ENCODE measurements around the gene RP9.

Gene RP9

DNA sequence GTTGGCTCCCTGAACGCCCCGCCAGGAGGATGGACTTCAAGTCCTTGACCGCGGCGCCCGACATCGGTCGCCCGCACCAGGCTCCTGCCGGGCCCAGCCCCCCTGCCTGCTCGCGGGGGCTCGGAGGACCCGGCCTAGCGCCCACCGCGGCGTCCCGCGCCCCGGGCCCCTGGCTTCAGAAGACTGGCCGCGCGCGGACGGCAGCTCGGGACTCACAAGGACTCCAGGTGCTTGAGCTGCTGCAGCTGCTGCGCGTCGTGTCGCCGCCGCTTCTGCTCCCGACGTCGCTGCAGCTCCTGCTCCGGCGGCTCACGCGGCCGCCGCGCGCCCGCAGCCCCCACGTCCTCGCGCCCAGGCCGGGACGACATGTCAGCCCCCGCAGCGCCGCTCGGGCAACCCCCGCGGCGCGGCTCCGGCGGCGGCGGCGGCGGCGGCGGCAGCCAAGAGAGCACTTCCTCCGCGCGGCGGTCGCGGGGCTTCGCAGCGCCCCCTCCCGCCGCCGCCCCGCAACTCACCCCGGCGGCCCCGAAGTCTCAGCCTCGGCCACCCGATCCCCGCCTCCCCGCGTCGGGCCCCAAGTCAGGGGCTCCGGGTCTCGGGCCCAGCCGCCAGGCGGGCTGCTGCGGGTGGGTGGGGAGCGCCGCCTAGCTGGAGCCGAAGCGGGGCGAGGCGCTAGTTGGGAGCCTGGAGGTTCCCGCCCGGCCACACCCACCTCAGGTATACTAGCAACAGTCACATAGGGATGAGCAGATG is at the start of gene RP9:
RP9 (minus strand) TSS at position 400 of the 753 bp plus-strand sequence; CDS start at position 368, 32 bp downstream.
- H3K4me1 Mint-ChIP-seq = peaks cover 41% of the 10 kb centered on the region
- no peaks in the 10 kb centered on the region for H3K9me3 Mint-ChIP-seq
- H3K27me3 Mint-ChIP-seq = no peaks in the 10 kb centered on the region
- peak within 1 kb of the TSS; percentile 92 for H3K4me3 Mint-ChIP-seq
- peak within 1 kb of the TSS; percentile 93 for H3K27ac Mint-ChIP-seq
- peak; percentile 94 for ATAC-seq
- H3K36me3 Mint-ChIP-seq = peaks cover 1% of the 10 kb centered on the region

DNA sequence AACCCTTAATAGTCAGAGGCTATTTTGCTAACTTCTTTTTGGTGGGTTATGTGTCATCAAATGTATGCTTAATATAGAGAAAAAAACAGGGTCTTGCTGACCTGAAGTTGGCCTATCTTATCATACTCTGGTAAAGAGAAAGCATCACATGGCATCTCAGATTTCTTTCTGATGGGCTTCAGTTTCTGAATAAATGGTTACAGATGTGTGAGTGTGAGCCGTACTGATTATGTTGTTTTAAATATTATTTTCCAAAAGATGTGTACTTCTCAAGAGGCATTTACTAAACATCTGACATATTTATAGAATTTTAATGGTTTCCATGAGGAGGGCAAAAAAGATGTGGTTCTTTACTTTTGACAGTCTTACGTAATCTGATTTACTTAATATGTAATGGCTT is 48.6 kb upstream of the RP9 start:
- Mint-ChIP-seq H3K9me3 (no peaks in the 10 kb centered on the region), H3K4me3 (no peak overlapping the region), H3K36me3 (peaks cover 46% of the 10 kb centered on the region), H3K4me1 (peaks cover 13% of the 10 kb centered on the region), H3K27me3 (no peaks in the 10 kb centered on the region), H3K27ac (no peak overlapping the region)
- no peak for ATAC-seq

GRCh38 chr7:33157311-33157710 is 48.1 kb upstream of the RP9 start:
- Mint-ChIP-seq H3K27me3 (no peaks in the 10 kb centered on the region), H3K9me3 (no peaks in the 10 kb centered on the region), H3K27ac (no peak overlapping the region), H3K36me3 (peaks cover 42% of the 10 kb centered on the region), H3K4me3 (no peak overlapping the region), H3K4me1 (peaks cover 13% of the 10 kb centered on the region)
- no peak for ATAC-seq

GRCh38 chr7:33156441-33156840 is 47.2 kb upstream of the RP9 start:
- Mint-ChIP-seq H3K4me3 (no peak overlapping the region), H3K27me3 (no peaks in the 10 kb centered on the region), H3K9me3 (no peaks in the 10 kb centered on the region), H3K4me1 (peaks cover 13% of the 10 kb centered on the region), H3K36me3 (peaks cover 33% of the 10 kb centered on the region), H3K27ac (no peak overlapping the region)
- ATAC-seq = no peak

- ATAC-seq = no peak
- no peak overlapping the region for H3K27ac Mint-ChIP-seq
- no peak overlapping the region for H3K4me3 Mint-ChIP-seq
- no peaks in the 10 kb centered on the region for H3K9me3 Mint-ChIP-seq
- no peaks in the 10 kb centered on the region for H3K27me3 Mint-ChIP-seq
- peaks cover 13% of the 10 kb centered on the region for H3K4me1 Mint-ChIP-seq
- H3K36me3 Mint-ChIP-seq = peaks cover 30% of the 10 kb centered on the region
Observed at GRCh38 chr7:33155811-33156210, 46.6 kb upstream of the RP9 start.

DNA sequence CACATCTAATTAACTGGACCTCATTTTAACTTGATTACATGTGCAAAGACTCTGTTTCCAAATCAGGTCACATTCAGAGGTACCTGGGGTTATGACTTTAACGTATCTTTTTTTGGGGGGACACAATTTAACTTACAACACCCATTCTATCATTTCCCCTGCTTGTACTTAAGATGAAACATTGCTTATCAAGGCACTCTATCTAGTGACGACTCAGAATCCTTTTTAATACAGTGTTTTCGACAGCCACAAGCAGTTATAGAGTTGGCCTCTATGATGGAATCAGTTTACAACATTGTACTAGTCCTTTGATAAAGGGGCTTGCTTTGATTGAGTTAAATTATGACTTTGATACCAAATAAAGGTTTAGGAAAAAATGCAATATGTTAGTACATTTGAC is 42.9 kb upstream of the RP9 start:
- Mint-ChIP-seq H3K4me1 (peaks cover 9% of the 10 kb centered on the region), H3K36me3 (peaks cover 29% of the 10 kb centered on the region), H3K9me3 (no peaks in the 10 kb centered on the region), H3K27ac (no peak overlapping the region), H3K4me3 (no peak overlapping the region), H3K27me3 (no peaks in the 10 kb centered on the region)
- no peak for ATAC-seq

DNA sequence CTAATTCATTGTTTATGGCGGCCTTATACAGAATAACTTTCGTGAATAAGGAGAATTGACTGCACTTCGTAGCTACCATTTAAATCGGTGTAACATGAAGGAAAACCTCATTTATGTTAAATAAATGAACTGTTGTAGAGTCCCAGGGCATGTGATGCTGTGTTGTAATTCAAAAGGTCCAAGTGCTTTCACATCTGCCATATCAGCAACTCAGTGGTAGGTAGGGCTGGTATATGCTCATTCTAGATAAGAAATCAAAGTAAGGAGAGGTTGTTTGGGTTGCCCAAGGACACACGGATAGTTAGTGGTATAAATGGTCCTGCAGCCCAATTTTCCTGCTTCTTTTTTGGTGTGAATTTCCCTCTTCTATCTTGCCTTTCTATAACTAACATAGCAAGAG is 36.0 kb upstream of the RP9 start:
- Mint-ChIP-seq H3K9me3 (peaks cover 4% of the 10 kb centered on the region), H3K36me3 (peaks cover 31% of the 10 kb centered on the region), H3K27ac (no peak overlapping the region), H3K4me1 (peaks cover 5% of the 10 kb centered on the region), H3K27me3 (no peaks in the 10 kb centered on the region), H3K4me3 (no peak overlapping the region)
- ATAC-seq = no peak

DNA sequence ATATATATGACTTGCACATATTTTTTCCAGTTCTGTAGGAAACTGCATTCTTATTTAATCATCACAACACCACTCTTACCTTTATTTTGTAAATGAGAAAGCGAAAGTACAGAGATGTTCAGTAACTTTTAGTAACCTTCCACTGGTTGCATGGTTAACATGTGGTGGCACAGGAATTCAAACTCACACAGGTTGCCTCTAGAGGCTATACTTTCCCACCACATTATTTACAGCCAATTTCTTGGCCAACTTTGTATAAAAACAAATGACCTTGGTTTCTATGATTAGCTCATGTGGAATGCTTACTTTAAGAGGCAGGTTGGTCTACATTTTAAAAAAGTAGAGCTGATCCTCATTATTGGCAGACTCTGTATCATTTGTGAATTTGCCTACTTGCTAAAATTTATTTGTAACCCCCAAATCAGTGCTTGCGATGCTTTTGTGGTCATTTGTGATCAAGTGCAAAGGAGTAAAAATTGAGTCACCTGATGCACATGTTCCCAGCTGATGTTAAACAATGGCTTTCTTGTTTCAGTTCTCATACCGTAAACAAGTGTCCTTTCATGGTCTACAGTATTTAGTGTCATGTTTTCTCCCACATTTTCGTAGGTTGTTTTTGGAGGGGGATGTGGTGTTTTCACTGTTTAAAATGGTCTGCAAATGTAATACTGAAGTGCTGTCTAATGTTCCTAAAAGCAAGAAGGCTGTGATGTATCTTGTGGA is 35.0 kb upstream of the RP9 start:
- Mint-ChIP-seq H3K27ac (no peak overlapping the region), H3K4me3 (no peak overlapping the region), H3K36me3 (peaks cover 33% of the 10 kb centered on the region), H3K4me1 (peaks cover 5% of the 10 kb centered on the region), H3K9me3 (peaks cover 5% of the 10 kb centered on the region), H3K27me3 (no peaks in the 10 kb centered on the region)
- ATAC-seq = no peak

DNA sequence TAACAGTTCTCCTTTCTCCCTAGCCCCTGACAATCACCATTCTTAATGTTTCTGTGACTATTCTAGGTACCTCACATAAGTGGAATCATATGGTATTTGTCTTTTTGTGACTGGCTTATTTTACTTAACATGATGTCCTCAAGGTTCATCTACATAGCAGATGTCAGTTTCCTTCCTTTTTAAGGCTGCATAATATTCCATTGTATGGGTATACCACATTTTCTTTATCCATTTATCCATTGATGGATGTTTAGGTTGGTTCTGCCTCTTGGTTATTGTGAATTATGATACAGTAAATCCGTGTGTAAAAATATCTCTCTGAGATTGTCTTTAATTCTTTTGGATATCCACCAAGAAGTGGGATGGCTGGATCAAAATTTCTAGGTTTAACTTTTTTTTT is 33.4 kb upstream of the RP9 start:
- peaks cover 26% of the 10 kb centered on the region for H3K36me3 Mint-ChIP-seq
- no peak overlapping the region for H3K27ac Mint-ChIP-seq
- no peaks in the 10 kb centered on the region for H3K27me3 Mint-ChIP-seq
- no peak for ATAC-seq
- H3K4me3 Mint-ChIP-seq = no peak overlapping the region
- H3K9me3 Mint-ChIP-seq = peaks cover 5% of the 10 kb centered on the region
- H3K4me1 Mint-ChIP-seq = peaks cover 5% of the 10 kb centered on the region

- Mint-ChIP-seq H3K4me3 (no peak overlapping the region), H3K36me3 (peaks cover 31% of the 10 kb centered on the region), H3K9me3 (peaks cover 8% of the 10 kb centered on the region), H3K27ac (no peak overlapping the region), H3K27me3 (no peaks in the 10 kb centered on the region), H3K4me1 (peaks cover 6% of the 10 kb centered on the region)
- no peak for ATAC-seq
Observed at GRCh38 chr7:33137103-33137502, 27.9 kb upstream of the RP9 start.

DNA sequence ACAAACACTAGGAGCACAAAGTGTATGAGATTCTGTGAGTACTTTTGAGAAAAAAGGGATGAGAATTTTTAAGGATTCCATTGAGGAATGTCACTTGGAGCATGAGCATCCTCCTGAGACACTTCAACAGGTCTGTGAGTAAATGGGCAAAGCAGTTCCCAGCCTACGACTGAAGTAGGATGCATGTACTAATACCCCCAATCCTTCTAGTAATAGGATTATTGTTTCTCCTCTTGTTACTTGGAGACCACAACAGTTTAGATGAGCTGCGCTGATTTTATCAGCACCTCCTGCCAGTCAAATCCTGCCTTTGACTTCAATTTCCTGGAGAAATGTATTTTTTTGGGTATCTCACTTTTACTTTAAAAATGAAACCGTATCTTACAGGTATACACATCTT is 21.0 kb upstream of the RP9 start:
- no peaks in the 10 kb centered on the region for H3K9me3 Mint-ChIP-seq
- peak overlapping the region; percentile 79 for H3K27ac Mint-ChIP-seq
- peak overlapping the region; percentile 91 for H3K4me3 Mint-ChIP-seq
- ATAC-seq = no peak
- H3K27me3 Mint-ChIP-seq = no peaks in the 10 kb centered on the region
- H3K4me1 Mint-ChIP-seq = peaks cover 22% of the 10 kb centered on the region
- peaks cover 10% of the 10 kb centered on the region for H3K36me3 Mint-ChIP-seq

GRCh38 chr7:33129806-33130153 is 20.6 kb upstream of the RP9 start:
- no peaks in the 10 kb centered on the region for H3K27me3 Mint-ChIP-seq
- no peak for ATAC-seq
- no peaks in the 10 kb centered on the region for H3K9me3 Mint-ChIP-seq
- H3K27ac Mint-ChIP-seq = peak overlapping the region; percentile 79
- peaks cover 6% of the 10 kb centered on the region for H3K36me3 Mint-ChIP-seq
- H3K4me3 Mint-ChIP-seq = peak overlapping the region; percentile 91
- H3K4me1 Mint-ChIP-seq = peaks cover 22% of the 10 kb centered on the region

GRCh38 chr7:33128990-33129805 is 20.0 kb upstream of the RP9 start, which contains the start of gene BBS9:
BBS9 (plus strand) TSS chr7:33129564; CDS start chr7:33146253, 16,689 bp downstream.
- H3K27me3 Mint-ChIP-seq = no peaks in the 10 kb centered on the region
- no peaks in the 10 kb centered on the region for H3K9me3 Mint-ChIP-seq
- peak; percentile 99 for ATAC-seq
- H3K4me3 Mint-ChIP-seq = peak within 1 kb of the TSS; percentile 91
- H3K4me1 Mint-ChIP-seq = peaks cover 22% of the 10 kb centered on the region
- H3K36me3 Mint-ChIP-seq = peaks cover 4% of the 10 kb centered on the region
- peak within 1 kb of the TSS; percentile 79 for H3K27ac Mint-ChIP-seq

DNA sequence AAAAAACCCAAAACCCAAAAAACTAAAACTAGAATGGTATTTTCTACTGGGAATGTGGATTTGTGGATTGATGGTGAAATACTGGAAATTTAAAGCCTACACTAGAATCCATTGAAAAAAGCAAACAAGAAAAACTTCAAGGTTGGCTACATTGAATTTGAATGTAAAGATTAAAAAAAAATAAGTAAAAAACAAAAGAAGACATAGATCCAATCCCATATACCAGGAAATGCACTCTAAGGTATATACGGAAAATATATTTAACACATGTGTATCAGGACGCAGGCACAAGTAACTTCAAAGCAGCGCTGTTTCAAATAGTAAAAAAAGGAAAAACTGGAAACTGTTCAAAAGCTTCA is 19.4 kb upstream of the RP9 start:
- H3K4me1 Mint-ChIP-seq = peaks cover 22% of the 10 kb centered on the region
- peaks cover 4% of the 10 kb centered on the region for H3K36me3 Mint-ChIP-seq
- H3K9me3 Mint-ChIP-seq = no peaks in the 10 kb centered on the region
- H3K4me3 Mint-ChIP-seq = peak overlapping the region; percentile 91
- peak overlapping the region; percentile 79 for H3K27ac Mint-ChIP-seq
- H3K27me3 Mint-ChIP-seq = no peaks in the 10 kb centered on the region
- ATAC-seq = no peak

- no peaks in the 10 kb centered on the region for H3K9me3 Mint-ChIP-seq
- ATAC-seq = no peak
- H3K4me3 Mint-ChIP-seq = no peak overlapping the region
- H3K4me1 Mint-ChIP-seq = peaks cover 16% of the 10 kb centered on the region
- H3K36me3 Mint-ChIP-seq = no peaks in the 10 kb centered on the region
- H3K27ac Mint-ChIP-seq = no peak overlapping the region
- peaks cover 3% of the 10 kb centered on the region for H3K27me3 Mint-ChIP-seq
Observed at GRCh38 chr7:33127085-33127484, 17.9 kb upstream of the RP9 start.

All from stimulated activated memory B cell treated with anti-CD40 and anti-IgM and Interleukin-4, amounts not matched to agents 10 μg/mL and 1 μg/mL and 100 μg/mL, for 72 hours (primary cell).